ENCODE data around the gene GPATCH1. TPM values are rescaled to one million over a fixed set of nuclear protein-coding genes. Genes with fewer than 3 reads are reported as not detected.

The GPATCH1 gene
- total RNA-seq, 1 donor from 2014 or later = 6.7 TPM

- no peak for DNase-seq (ENCODE audit: low read depth)
- H3K4me3 ChIP-seq (ENCODE audit: low read depth, low read length) = peak overlapping the region; percentile 90
These were observed 95.1 kb downstream of the GPATCH1 start for GRCh38 chr19:33175886-33176669.

GRCh38 chr19:33176670-33177416 is 95.9 kb downstream of the GPATCH1 start:
- Histone ChIP-seq H3K27me3 (ENCODE audit: control insufficient read depth, insufficient read depth, low read length) (no peaks in the 10 kb centered on the region), H3K36me3 (ENCODE audit: control insufficient read depth, insufficient read depth, low read length) (no peaks in the 10 kb centered on the region), H3K4me3 (ENCODE audit: low read depth, low read length) (peak overlapping the region; percentile 90)
- no peak for TF ChIP-seq CTCF (IDR thresholded peaks at IDR 0.05; ENCODE audit: insufficient read depth, low read length, poor library complexity, severe bottlenecking)
- peak; percentile 90 for DNase-seq (ENCODE audit: low read depth)

More at GRCh38 chr19:33175886-33176669, 95.1 kb downstream of the GPATCH1 start:
- TF ChIP-seq CTCF (IDR thresholded peaks at IDR 0.05; ENCODE audit: insufficient read depth, low read length, poor library complexity, severe bottlenecking) = peak; percentile 9
- H3K36me3 ChIP-seq (ENCODE audit: control insufficient read depth, insufficient read depth, low read length) = no peaks in the 10 kb centered on the region
- no peaks in the 10 kb centered on the region for H3K27me3 ChIP-seq (ENCODE audit: control insufficient read depth, insufficient read depth, low read length)

GRCh38 chr19:33177417-33177979 is 96.5 kb downstream of the GPATCH1 start:
- TF ChIP-seq CTCF (IDR thresholded peaks at IDR 0.05; ENCODE audit: insufficient read depth, low read length, poor library complexity, severe bottlenecking) = peak; percentile 50
- H3K36me3 ChIP-seq (ENCODE audit: control insufficient read depth, insufficient read depth, low read length) = no peaks in the 10 kb centered on the region
- no peaks in the 10 kb centered on the region for H3K27me3 ChIP-seq (ENCODE audit: control insufficient read depth, insufficient read depth, low read length)
- DNase-seq (ENCODE audit: low read depth) = no peak
- peak overlapping the region; percentile 41 for H3K4me3 ChIP-seq (ENCODE audit: low read depth, low read length)

Other genes starting within 250 kb of the GPATCH1 start
- gene SLC7A9, start 211.4 kb upstream of the GPATCH1 start, total RNA-seq = 3.0 TPM in 1 of 2 replicates, not detected in the other
- 27.5 and 29.9 TPM in 2 replicates for gene CEP89, start 109.2 kb upstream of the GPATCH1 start, total RNA-seq
- gene FAAP24, start 108.9 kb upstream of the GPATCH1 start, total RNA-seq = 1.4 and 1.7 TPM in 2 replicates
- 21.3 and 27.6 TPM in 2 replicates for gene RHPN2, start 16.3 kb upstream of the GPATCH1 start, total RNA-seq
- not detected in 2 replicates for gene WDR88, start 50.9 kb downstream of the GPATCH1 start, total RNA-seq
- gene LRP3, start 113.1 kb downstream of the GPATCH1 start, total RNA-seq = 42.8 and 54.8 TPM in 2 replicates
- gene SLC7A10, start 144.7 kb downstream of the GPATCH1 start, total RNA-seq = not detected in 2 replicates
- gene CEBPA, start 221.4 kb downstream of the GPATCH1 start, total RNA-seq = 2.0 and 3.7 TPM in 2 replicates

All from kidney epithelial cell (primary cell).